ENCODE data around the gene ZC3H12C. TPM values are rescaled to one million over a fixed set of nuclear protein-coding genes. Genes with fewer than 3 reads are reported as not detected.

ZC3H12C gene
- polyA plus RNA-seq, 1 donor = 20.0 TPM

DNA sequence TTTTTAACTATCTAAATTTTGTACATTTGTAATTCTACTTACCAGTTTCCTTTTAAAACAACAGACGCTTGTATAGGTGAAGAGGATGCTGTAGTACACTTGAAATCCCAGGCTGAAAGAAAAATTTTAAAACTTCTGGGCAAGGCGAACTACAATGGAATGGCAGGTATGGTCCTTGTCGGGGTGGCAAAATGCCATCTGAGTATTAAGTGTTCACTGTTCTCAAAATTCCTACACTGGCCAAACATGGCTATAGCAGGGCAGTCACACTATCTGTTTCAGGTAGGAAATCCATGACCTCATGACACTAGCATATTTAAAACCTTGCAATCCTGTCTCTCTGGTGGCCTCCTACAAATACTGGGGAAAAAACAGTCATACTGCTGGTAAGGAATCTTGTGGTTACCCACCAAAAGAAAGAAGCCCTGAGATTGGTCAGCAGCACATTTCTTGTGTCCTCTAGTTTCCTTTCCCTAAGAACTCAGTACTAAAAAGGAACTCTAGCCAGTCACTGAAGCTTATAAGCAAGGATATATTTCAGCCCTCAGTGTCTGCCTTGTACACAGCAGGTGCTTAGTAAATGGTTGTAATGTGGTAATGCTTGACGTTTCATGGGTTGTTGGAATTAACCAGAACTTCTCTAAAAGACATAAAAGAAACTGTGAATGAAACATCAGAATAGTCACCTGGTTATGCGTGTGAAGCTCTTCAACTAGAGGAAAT, 5.2 kb upstream of the ZC3H12C start:
- peaks cover 12% of the 10 kb centered on the region for H3K4me1 ChIP-seq (ENCODE audit: control insufficient read depth, insufficient read depth, low read length)
- DNase-seq = no peak
- no peaks in the 10 kb centered on the region for H3K9me3 ChIP-seq (ENCODE audit: control insufficient read depth, low read depth, low read length)
- H3K4me3 ChIP-seq (ENCODE audit: low read length) = no peak overlapping the region
- 100% methylated on average over 1 of the region's 5 CpGs for WGBS (ENCODE audit: insufficient coverage, low lambda C conversion rate)
- H3K27ac ChIP-seq (ENCODE audit: low read length) = no peak overlapping the region
- H3K27me3 ChIP-seq (ENCODE audit: control insufficient read depth, insufficient read depth, low read length) = no peaks in the 10 kb centered on the region
- H3K36me3 ChIP-seq (ENCODE audit: control insufficient read depth, insufficient read depth, low read length) = no peaks in the 10 kb centered on the region

DNA sequence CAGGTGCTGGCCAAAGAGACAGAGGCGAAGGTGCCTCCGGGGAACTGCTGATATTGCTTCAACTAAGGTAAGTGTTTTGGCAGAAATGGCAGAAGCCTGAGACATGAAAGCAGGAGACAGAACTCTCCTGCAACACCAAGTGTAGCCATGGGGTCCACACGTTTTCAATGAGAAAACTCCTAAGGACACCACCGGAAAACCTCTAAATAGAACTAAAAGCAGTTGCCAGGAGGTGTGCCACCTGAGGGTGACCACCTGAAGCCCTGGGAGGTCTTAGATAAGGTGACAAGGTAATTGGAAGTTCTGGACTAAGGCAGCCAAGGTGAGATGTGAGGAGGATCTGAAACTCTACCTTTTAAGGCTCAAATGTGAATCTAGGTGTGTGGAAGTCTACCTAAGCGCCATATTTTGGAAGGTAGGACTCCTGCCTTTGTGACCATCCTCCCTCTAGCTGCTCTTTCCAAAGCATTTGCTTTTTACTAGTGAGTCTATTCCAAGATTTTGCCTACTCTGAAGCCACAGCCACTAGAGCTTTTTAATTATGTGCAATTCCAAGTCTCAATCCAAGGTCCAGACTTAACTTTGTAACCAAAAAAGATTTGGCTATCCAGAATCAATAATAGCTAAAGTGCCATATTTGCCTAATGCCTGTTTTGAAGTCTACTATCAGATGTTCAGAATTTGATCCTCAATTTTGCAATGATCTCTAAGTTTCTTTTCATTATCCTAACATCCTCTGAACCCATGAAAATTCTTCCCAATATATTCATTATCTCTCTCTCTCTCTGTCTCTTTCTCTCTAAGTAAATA, 4.5 kb upstream of the ZC3H12C start:
- Histone ChIP-seq H3K9me3 (ENCODE audit: control insufficient read depth, low read depth, low read length) (no peaks in the 10 kb centered on the region), H3K27ac (ENCODE audit: low read length) (no peak overlapping the region), H3K4me3 (ENCODE audit: low read length) (no peak overlapping the region), H3K4me1 (ENCODE audit: control insufficient read depth, insufficient read depth, low read length) (peaks cover 12% of the 10 kb centered on the region), H3K27me3 (ENCODE audit: control insufficient read depth, insufficient read depth, low read length) (no peaks in the 10 kb centered on the region), H3K36me3 (ENCODE audit: control insufficient read depth, insufficient read depth, low read length) (no peaks in the 10 kb centered on the region)
- 100% methylated on average over 2 of the region's 5 CpGs for WGBS (ENCODE audit: insufficient coverage, low lambda C conversion rate)
- DNase-seq = no peak

- H3K27me3 ChIP-seq (ENCODE audit: control insufficient read depth, insufficient read depth, low read length) = no peaks in the 10 kb centered on the region
- no peak for DNase-seq
- WGBS (ENCODE audit: insufficient coverage, low lambda C conversion rate) = 94% methylated on average over 4 of the region's 5 CpGs
- H3K27ac ChIP-seq (ENCODE audit: low read length) = no peak overlapping the region
- H3K4me1 ChIP-seq (ENCODE audit: control insufficient read depth, insufficient read depth, low read length) = peaks cover 12% of the 10 kb centered on the region
- no peak overlapping the region for H3K4me3 ChIP-seq (ENCODE audit: low read length)
- no peaks in the 10 kb centered on the region for H3K36me3 ChIP-seq (ENCODE audit: control insufficient read depth, insufficient read depth, low read length)
- H3K9me3 ChIP-seq (ENCODE audit: control insufficient read depth, low read depth, low read length) = no peaks in the 10 kb centered on the region
Measured at GRCh38 chr11:110089617-110090282, 3.4 kb upstream of the ZC3H12C start.

DNA sequence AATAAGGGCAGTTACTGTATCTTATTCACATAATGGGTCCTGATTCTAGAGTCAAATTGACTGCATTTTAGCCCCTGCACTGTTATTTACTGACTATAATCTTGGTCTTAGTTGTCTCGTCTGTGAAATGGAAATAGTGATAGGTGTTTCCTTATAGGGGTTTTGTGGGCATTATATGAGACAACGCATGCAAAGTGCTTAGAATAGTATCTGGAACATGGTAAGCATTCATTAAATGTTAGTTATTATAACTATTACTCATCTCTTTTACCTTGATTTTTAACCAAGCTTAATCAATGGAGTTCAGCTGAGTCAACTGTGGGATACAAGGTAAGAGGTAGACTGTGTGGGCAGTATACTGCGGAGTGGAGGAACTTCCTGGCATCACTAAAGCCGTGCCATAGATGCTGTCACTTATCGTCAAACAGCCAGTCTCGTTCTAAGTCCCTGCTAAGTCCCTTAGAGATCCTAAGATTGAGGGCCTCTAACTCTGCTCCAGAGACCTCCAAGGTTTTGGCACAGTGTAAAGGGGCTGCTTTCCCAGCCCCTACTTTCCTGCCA, 2.6 kb upstream of the ZC3H12C start:
- Histone ChIP-seq H3K36me3 (ENCODE audit: control insufficient read depth, insufficient read depth, low read length) (no peaks in the 10 kb centered on the region), H3K9me3 (ENCODE audit: control insufficient read depth, low read depth, low read length) (no peaks in the 10 kb centered on the region), H3K4me3 (ENCODE audit: low read length) (no peak overlapping the region), H3K27me3 (ENCODE audit: control insufficient read depth, insufficient read depth, low read length) (no peaks in the 10 kb centered on the region), H3K27ac (ENCODE audit: low read length) (no peak overlapping the region), H3K4me1 (ENCODE audit: control insufficient read depth, insufficient read depth, low read length) (peaks cover 12% of the 10 kb centered on the region)
- no peak for DNase-seq
- WGBS (ENCODE audit: insufficient coverage, low lambda C conversion rate) = 80% methylated on average over 1 of the region's 6 CpGs

DNA sequence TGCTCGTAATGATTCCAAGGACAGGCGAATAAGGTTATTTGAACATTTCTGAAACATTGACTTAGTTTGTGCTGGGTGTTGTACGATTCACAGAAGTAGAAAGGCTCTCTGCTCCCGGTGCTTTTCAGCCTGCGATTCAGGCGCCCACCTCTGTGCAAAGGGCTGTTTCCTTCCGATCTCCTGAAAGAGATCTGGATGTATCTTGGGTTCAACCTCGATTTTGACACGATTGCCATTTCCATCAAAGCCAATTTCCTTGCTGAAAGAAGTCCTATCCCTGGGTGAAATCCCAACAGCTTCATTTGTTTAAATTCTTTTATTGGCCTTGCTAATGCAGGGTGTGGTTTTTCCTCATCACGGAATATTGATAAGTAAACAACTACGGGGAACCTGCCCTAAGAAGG, 1.1 kb upstream of the ZC3H12C start:
- no peaks in the 10 kb centered on the region for H3K36me3 ChIP-seq (ENCODE audit: control insufficient read depth, insufficient read depth, low read length)
- WGBS (ENCODE audit: insufficient coverage, low lambda C conversion rate) = no CpG with 5 or more reads among the region's 11 CpGs
- H3K27ac ChIP-seq (ENCODE audit: low read length) = peak overlapping the region; percentile 98
- no peak for DNase-seq
- peaks cover 12% of the 10 kb centered on the region for H3K4me1 ChIP-seq (ENCODE audit: control insufficient read depth, insufficient read depth, low read length)
- no peaks in the 10 kb centered on the region for H3K27me3 ChIP-seq (ENCODE audit: control insufficient read depth, insufficient read depth, low read length)
- H3K4me3 ChIP-seq (ENCODE audit: low read length) = peak overlapping the region; percentile 70
- H3K9me3 ChIP-seq (ENCODE audit: control insufficient read depth, low read depth, low read length) = no peaks in the 10 kb centered on the region

DNA sequence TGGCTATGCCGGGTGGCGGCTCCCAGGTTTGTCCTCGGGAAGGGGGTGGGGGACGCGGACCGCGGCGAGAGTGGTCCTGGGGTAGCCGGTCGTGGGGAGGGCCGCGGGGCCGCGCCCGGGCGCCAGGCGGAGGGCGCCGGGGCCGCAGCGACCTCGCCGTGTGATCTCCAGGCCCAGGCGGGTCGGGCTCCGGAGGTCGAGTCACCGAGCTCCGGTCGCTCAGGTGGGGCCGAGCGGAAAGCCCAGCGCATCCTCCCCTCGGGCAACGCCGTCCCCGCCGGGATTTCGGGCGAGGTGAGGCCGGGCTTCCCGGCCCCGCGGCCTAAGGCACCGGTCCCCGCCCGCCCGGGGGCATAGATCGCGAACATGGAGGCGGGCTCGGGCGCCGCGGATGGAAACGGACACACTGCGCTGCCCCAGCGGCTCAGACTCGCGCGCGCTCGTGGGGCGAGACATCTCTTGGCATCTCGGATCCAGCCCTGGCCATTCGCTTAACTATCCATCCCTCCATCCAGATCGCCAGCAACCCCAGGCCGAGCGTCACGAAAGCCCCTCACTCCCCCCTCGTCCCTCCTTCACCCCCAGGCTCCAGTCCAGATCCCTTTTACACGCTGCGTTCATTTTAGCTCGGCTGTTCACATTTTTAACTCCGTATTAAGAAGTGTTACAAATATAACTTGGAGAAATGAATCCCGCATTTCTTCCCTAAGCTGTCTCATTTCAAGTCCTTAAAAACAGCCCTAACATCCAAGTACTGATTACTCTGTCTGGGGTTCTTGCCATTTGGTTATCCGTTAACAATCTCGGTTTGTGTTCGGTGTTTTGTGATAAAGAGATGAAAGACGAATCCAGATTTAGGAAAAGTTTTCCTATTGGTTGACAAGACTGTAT, 460 bp downstream of the ZC3H12C start:
- Histone ChIP-seq H3K27ac (ENCODE audit: low read length) (peak overlapping the region; percentile 98), H3K9me3 (ENCODE audit: control insufficient read depth, low read depth, low read length) (no peaks in the 10 kb centered on the region), H3K4me1 (ENCODE audit: control insufficient read depth, insufficient read depth, low read length) (peaks cover 9% of the 10 kb centered on the region), H3K36me3 (ENCODE audit: control insufficient read depth, insufficient read depth, low read length) (no peaks in the 10 kb centered on the region), H3K27me3 (ENCODE audit: control insufficient read depth, insufficient read depth, low read length) (no peaks in the 10 kb centered on the region), H3K4me3 (ENCODE audit: low read length) (peak overlapping the region; percentile 73)
- DNase-seq = peak; percentile 39 to 87
- 0% methylated on average over 1 of the region's 80 CpGs for WGBS (ENCODE audit: insufficient coverage, low lambda C conversion rate)

DNA sequence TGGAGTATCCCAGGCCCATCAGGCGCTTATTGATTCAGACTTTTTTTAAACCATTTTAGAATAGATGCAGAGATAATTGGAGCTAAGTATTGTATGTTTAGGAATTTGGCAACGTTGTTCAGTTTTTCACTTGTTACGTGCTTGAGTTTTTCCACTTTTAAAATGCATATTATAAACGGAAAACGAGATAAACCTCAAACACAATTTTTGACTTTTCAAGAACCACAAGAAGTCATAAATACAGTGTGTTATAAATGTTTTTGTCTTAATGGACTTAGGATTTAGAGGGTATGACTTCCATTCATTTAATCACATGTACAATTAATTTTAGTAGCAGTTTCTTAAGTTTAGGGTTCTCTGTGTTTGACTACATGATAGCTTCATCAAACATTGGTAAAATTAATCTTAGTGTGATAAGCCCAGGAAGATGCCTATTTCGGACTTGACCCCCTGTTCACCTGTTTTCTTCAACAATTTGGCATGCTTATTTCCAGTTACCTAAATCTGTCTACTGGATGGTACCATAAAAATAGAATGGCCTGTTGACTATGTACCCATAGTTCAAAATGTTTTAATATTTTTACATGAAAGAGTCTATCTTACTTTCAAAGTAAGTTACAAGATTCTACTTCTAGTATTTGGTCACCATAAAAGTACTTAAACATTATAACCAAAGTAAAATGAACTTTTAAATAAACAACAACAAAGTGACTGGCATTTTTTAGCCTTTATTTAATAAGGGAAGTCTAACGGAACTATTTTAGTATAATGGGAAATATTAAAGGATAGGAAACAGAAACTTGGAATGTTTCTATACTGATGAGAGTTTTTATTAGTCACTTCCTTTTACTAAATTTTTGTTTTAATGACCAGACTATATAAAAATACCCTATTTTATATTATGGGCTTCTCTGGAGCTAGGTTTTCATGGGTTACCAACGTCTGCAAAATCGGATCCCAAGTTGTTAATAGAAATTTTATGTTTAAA, 1.4 kb downstream of the ZC3H12C start:
- peak overlapping the region; percentile 98 for H3K27ac ChIP-seq (ENCODE audit: low read length)
- no peaks in the 10 kb centered on the region for H3K9me3 ChIP-seq (ENCODE audit: control insufficient read depth, low read depth, low read length)
- peaks cover 9% of the 10 kb centered on the region for H3K4me1 ChIP-seq (ENCODE audit: control insufficient read depth, insufficient read depth, low read length)
- H3K36me3 ChIP-seq (ENCODE audit: control insufficient read depth, insufficient read depth, low read length) = no peaks in the 10 kb centered on the region
- no peaks in the 10 kb centered on the region for H3K27me3 ChIP-seq (ENCODE audit: control insufficient read depth, insufficient read depth, low read length)
- DNase-seq = no peak
- 42% methylated on average over 5 of the region's 9 CpGs for WGBS (ENCODE audit: insufficient coverage, low lambda C conversion rate)
- peak overlapping the region; percentile 73 for H3K4me3 ChIP-seq (ENCODE audit: low read length)

GRCh38 chr11:110095554-110095953, 2.4 kb downstream of the ZC3H12C start:
- Histone ChIP-seq H3K27ac (ENCODE audit: low read length) (peak overlapping the region; percentile 2), H3K27me3 (ENCODE audit: control insufficient read depth, insufficient read depth, low read length) (no peaks in the 10 kb centered on the region), H3K4me1 (ENCODE audit: control insufficient read depth, insufficient read depth, low read length) (peaks cover 9% of the 10 kb centered on the region), H3K9me3 (ENCODE audit: control insufficient read depth, low read depth, low read length) (no peaks in the 10 kb centered on the region), H3K36me3 (ENCODE audit: control insufficient read depth, insufficient read depth, low read length) (no peaks in the 10 kb centered on the region), H3K4me3 (ENCODE audit: low read length) (no peak overlapping the region)
- 71% methylated on average over 2 of the region's 5 CpGs for WGBS (ENCODE audit: insufficient coverage, low lambda C conversion rate)
- DNase-seq = no peak

DNA sequence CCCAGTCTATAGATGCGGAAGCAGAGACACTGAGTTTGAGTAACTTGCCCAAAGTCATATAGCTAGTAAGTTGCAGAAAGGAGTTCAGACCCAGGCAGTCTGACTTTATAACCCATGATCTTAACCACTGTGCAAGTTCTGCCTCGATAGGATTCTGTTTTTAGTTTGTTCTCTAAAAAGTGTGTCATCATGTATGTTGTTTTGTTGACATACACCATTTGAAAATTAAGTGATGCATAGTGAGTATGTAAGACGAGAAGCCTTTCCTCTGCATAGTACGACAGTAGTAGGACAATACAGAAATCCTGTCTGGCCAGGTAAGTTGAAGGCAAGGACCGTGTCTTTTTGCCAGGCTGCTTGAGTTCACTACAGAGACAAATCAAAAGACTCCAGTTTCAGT, 3.3 kb downstream of the ZC3H12C start:
- H3K4me3 ChIP-seq (ENCODE audit: low read length) = no peak overlapping the region
- no CpG with 5 or more reads among the region's 5 CpGs for WGBS (ENCODE audit: insufficient coverage, low lambda C conversion rate)
- no peak overlapping the region for H3K27ac ChIP-seq (ENCODE audit: low read length)
- H3K9me3 ChIP-seq (ENCODE audit: control insufficient read depth, low read depth, low read length) = peaks cover under 1% of the 10 kb centered on the region
- no peaks in the 10 kb centered on the region for H3K27me3 ChIP-seq (ENCODE audit: control insufficient read depth, insufficient read depth, low read length)
- H3K36me3 ChIP-seq (ENCODE audit: control insufficient read depth, insufficient read depth, low read length) = peaks cover 3% of the 10 kb centered on the region
- no peak for DNase-seq
- peaks cover 6% of the 10 kb centered on the region for H3K4me1 ChIP-seq (ENCODE audit: control insufficient read depth, insufficient read depth, low read length)

Data from large intestine (tissue), 3 donors.